ENCODE measurements around the gene SPTBN1.

- TF ChIP-seq ISL1 (CRISPR knock-in tag; IDR thresholded peaks at IDR 0.05) (no peak), ZFP30 (CRISPR knock-in tag; IDR thresholded peaks at IDR 0.05) (no peak), RARB (CRISPR knock-in tag; IDR thresholded peaks at IDR 0.05) (no peak)
Observed at GRCh38 chr2:54651291-54651690, 195.2 kb downstream of the SPTBN1 start.
